22Rv1 (cell line): ENCODE measurements around the gene GSK3A.

Experiments
- ZFX ChIP-seq: fragments of 450-650 bp; IDR thresholded peaks from 2 replicates; pipeline ENCODE4 v1.6.1; 2017; ENCODE audit warnings: antibody characterized with exemption, borderline replicate concordance
- TF ChIP-seq, protein P1 (sequence below): fragments of 450-650 bp; IDR thresholded peaks from 2 replicates; pipeline ENCODE4 v1.5.1; 2017; ENCODE audit warnings: mild to moderate bottlenecking

DNA sequence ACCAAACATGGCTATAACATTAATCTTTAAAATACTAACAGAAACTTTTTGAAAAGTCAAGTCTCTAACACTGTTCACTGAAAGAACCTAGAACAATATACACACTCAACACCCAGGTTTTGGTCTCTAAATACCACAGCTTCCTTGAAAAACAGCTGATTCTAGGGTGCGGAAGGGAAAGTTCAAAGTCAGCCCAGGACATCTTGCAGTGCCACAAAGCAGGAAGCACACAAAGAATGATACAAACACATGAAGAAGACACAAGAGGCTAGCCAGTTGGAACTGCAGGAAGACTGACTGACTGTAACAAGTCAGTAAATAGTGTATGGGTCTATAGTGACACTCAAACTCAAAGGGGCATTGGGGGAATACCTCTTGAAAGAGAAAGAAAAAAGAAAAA is 29.5 kb downstream of the GSK3A start:
- TF ChIP-seq, protein P1, sequence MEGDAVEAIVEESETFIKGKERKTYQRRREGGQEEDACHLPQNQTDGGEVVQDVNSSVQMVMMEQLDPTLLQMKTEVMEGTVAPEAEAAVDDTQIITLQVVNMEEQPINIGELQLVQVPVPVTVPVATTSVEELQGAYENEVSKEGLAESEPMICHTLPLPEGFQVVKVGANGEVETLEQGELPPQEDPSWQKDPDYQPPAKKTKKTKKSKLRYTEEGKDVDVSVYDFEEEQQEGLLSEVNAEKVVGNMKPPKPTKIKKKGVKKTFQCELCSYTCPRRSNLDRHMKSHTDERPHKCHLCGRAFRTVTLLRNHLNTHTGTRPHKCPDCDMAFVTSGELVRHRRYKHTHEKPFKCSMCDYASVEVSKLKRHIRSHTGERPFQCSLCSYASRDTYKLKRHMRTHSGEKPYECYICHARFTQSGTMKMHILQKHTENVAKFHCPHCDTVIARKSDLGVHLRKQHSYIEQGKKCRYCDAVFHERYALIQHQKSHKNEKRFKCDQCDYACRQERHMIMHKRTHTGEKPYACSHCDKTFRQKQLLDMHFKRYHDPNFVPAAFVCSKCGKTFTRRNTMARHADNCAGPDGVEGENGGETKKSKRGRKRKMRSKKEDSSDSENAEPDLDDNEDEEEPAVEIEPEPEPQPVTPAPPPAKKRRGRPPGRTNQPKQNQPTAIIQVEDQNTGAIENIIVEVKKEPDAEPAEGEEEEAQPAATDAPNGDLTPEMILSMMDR: no peak
- TF ChIP-seq ZFX: no peak
